Measurements from ENCODE around the gene PYCR2.

Gene PYCR2

DNA sequence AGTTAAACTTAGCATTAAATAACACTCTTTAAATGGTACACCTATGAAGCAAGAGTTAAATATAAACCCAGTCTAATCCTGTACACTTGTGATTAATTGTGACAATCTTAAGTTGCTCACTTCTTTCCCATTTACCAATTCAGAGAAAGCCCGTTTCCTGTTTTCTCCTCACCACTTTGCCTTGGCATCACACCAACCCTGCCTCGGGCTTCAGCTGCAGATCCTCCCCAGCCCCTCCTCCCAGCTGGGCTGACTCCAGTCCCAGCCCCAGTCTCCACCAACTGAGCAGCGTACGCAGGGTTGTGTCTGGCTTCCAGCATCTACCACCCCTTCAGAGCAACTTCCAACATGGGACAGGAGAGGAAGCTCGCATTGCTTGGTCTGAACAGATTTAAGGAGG, 4.1 kb downstream of the PYCR2 start:
- peak; percentile 70 for DNase-seq (ENCODE audit: low spot score)

DNA sequence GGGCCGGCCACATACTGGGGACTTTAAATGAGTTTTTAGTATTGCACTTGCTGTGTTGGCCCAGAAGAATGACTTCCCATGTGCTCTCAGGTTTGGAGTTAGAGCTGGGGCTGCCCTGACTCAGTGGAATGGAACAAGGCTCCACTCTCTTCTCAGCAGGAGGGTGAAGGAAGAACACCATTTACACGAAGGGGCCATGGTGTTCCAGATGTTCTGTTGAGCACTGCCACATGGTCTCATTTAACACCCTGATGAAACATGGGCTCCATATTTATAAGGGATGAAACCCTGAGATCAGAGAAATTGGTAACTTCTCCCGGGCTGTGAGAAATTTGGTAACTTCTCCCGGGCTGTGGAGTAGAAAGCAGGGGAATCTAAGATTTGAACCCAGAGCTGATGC, 5.8 kb downstream of the PYCR2 start:
- DNase-seq (ENCODE audit: low spot score): no peak

DNA sequence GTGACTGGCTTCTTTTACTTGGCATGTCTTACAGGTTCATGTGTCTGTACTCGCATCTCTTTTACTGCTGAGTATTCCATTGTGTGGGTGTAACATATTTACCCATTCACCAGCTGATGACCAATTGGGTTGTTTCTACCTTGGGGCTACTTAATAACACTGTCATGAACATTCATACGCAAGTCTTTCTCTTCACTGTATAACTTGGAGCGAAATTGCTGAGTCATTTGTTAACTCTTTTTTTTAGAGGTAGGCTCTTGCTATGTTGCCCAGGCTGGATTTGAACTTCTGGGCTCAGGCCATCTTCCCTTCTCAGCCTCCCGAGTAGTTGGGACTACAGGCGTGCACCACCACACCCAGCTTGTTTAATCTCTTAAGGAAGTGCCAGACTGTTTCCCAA, 6.5 kb downstream of the PYCR2 start:
- no peak for DNase-seq (ENCODE audit: low spot score)

DNA sequence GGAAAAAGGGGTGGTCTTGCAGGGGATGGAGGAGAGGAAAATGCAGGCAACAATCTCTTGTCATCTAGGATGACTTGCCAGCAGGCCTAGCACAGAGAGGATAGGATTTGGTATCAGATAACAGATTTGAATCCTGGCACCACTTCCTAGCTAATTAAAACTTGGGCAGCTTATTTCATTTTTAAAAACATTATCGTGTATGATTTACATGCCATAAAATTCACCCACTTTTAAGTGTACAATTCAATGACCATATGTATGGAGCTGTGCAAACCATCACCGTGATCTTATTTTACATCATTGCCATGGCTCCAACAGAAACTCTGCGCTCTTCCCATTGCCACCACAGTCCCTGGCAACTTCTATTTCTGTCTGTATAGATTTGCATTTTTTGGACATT, 6.9 kb downstream of the PYCR2 start:
- DNase-seq (ENCODE audit: low spot score): no peak

DNA sequence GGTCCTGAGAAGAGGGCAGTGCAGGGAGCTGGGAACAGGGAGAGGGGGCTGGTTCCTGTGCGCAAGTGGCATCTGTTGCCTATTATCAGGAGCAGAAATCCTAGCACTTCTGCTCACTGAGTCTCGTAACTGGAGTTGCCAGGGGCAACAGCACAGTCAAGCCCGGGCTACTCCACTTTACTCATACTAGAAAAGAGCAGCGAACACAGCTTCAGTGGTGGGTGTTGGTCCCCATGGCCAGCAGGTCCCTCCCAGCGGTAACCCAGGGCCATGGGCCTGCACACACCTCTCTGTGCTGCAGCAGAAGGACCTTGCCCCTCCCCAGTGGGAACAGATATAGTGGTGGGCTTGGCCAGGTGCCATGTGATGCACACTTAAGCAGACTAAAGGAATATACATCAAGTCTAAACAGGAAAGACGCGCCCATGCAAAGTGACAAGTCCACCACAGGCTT, 8.5 kb downstream of the PYCR2 start:
- no peak for DNase-seq (ENCODE audit: low spot score)

DNA sequence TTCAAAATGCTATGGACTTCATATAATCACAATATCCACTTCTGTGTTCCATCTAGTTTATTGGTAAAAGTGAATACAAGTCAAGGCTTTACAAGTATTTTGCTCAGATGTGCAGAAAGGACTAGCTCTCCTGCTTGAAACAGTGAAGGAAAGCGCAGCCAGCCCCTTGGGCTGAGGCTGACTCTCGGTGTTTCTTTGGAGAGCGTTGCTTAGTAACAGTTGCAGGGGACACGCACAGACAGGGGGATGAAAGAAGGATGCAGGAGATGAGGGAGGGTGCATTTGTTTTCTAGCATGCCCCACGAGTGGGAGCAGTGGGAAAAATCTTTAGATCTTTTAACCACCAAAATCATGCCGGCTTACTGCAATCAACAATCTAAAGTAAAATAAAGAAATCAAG, 9.1 kb downstream of the PYCR2 start:
- no peak for DNase-seq (ENCODE audit: low spot score)

DNA sequence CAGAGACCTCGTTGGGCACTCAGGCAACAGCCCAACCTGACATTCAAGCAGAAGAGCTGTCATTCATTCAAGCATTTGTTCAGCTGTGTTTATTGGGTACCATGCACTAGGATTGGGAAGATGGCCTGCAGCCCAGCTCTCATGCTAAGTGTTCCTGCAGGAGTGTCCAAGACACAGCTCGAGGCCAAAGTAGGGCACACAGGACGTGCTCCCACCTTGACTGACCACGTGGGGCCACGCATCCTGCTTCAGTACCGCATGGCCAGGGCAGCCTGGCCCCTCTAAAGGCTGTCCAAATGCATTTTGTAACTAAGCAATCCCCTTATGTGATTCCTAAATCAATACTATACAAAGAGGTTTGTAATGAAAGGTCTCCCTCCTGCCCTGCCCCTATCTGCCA, 9.7 kb downstream of the PYCR2 start:
- no peak for DNase-seq (ENCODE audit: low spot score)

DNA sequence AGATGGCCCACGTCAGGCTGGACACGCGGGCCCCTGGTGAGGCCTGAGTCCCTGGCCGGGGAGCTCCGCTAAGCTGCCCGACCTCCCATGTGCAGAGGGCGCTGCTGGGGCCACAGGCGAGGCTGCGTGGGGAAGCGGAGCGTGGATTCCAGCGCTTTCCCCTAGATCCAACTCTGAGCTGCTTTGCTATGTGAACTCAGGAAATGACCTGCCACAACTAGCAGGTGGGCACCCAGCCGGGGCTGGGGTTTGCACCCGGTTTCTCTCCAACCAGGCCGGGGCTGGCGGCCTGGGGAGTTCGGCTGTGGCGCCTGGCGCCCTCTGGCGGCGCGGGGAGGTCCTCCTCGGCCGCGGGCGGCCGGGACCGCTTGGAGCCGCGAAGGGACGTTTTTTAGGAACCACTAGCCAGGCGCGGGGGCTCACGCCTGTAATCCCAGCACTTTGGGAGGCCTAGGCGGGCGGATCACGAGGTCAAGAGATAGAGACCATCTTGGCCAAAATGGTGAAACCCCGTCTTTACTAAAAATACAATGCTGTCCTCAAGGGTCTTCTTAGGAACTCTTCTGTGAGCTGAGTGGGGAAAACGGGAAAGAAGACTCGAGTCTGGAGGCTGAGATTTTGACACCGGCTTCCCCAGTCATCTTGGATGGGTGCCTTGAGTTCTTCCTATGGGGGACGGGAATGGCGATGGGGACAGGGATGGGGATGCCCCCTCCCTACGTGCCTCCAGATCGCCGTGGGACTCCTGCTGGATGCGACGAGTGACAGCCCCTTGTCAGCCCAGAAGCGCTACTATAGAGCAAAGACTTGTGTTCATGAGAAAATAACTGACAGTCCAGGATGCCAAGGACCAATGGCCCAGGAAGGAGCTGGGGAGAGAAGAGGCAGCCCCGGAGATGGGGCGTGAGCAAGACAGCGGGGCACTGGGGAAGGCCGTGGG, 12.6 kb downstream of the PYCR2 start:
- DNase-seq (ENCODE audit: low spot score): peak; percentile 85

DNA sequence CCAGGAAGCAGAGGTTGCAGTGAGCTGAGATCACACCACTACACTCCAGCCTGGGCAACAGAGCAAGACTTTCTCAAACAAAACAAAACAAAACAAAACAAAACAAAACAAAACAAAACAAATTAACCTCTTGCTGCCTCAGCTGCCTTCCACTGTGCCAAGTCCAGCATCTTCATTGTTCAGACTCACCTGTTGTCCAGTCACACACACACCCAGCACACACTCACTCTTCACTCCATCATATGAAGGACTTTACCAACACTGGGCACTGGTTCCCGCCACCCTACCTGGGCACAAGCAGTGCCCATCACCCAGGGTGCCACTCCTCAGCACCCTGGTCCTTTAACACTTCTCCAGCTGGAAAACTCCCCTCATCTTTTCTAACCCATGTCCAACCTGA, 14.6 kb downstream of the PYCR2 start:
- no peak for DNase-seq (ENCODE audit: low spot score)

DNA sequence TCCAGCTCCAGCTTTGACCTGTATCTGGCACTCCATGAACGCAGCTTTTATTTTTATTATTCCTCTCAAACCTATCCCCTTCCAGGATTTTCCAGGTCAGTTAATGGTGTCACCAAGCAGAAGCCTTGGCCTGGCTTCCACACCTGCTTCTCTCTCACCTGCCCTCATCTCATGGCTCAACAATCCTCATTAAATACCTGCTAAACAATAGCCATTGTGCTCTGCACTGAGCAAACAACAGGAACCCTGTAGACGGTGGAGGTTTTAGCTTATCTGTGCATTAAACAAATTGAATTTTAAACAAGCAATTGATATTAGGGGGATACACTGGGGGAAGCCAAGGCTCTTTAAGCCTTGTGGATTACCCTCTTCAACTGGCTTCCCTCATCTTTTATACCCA, 15.3 kb downstream of the PYCR2 start:
- no peak for DNase-seq (ENCODE audit: low spot score)

DNA sequence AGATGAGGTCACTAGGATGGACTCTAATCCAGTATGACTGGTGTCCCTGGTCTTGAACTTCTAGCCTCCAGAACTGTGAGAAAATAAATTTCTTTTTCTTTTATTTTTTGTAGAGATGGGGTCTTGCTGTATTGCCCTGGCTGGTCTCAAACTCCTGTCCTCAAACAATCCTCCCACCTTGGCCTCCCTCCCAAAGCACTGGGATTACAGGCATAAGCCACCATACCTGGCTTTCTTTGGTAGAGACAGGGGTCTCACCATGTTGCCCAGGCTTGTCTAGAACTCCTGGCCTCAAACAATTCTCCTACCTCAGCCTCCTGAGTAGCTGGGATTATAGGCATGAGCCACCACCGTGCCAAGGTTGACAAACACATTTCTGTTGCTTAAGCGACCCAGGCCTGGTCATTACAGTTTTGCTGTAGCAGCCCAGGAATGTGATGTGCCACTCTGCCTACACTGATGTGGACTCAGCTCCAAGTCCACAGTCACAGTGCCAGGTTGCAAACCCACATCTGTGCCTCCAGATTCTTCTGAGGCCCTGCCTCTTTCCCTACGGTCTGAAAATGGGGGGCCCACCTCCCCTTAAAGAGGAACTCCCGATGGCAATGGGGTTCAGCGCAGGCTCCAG, 15.9 kb downstream of the PYCR2 start:
- DNase-seq (ENCODE audit: low spot score): no peak

DNA sequence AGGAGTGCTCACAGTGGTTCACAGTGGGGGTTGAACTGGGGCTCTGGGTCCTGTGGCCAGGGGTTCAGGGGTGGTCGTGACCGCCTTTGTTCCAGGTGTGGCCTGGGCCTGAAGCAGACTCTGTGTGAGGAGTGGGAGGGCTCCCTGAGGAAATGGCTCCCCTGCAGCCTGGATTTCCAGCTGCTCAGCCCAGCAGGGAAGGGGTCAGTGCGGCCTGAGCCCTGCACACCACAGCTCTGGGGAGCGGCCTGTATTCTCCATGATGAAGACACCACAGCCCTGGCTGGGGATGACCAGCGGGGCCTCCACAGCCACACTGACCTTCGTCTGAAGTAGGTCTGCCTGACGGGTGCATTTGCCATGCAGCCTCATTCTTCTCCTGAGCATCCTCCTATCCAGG, 16.7 kb downstream of the PYCR2 start:
- DNase-seq (ENCODE audit: low spot score): no peak

DNA sequence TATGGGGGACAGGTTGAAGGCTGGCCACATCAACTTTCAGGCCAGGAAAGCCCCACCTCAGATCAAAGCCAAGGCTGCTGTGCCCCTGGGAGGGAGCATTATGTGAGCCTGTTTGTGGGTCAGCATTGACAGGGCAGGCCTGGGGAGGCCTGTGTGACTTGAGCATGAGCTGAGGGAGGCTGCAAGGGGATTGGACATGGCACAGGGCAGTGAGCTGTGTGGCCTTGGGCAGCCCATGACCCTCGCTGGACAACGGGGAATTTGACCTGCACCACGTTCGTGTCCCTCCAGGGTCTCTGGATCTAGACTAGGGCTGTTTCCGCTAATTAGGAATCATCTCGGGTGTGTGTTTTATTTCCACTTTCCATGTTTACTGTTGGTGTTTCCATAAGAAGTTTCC, 17.6 kb downstream of the PYCR2 start:
- no peak for DNase-seq (ENCODE audit: low spot score)

DNA sequence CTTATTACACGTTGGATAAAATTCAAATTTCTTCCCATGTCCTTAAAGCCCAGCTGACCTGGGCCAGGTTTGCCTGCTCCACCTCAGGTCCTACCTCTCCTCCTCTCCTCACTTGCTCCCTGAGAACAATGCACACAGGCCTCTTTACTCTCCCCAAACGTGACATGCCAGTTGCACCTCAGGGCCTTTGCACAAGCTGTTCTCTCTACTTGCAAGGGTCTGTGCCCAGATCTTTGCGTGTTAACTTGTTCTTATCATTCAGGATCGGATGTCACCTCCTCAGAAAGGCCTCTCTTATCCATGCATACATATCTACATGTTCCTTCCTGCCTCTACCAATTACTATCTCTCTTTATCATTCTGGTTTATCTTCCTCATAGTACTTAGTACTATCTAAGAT, 20.4 kb downstream of the PYCR2 start:
- no peak for DNase-seq (ENCODE audit: low spot score)

DNA sequence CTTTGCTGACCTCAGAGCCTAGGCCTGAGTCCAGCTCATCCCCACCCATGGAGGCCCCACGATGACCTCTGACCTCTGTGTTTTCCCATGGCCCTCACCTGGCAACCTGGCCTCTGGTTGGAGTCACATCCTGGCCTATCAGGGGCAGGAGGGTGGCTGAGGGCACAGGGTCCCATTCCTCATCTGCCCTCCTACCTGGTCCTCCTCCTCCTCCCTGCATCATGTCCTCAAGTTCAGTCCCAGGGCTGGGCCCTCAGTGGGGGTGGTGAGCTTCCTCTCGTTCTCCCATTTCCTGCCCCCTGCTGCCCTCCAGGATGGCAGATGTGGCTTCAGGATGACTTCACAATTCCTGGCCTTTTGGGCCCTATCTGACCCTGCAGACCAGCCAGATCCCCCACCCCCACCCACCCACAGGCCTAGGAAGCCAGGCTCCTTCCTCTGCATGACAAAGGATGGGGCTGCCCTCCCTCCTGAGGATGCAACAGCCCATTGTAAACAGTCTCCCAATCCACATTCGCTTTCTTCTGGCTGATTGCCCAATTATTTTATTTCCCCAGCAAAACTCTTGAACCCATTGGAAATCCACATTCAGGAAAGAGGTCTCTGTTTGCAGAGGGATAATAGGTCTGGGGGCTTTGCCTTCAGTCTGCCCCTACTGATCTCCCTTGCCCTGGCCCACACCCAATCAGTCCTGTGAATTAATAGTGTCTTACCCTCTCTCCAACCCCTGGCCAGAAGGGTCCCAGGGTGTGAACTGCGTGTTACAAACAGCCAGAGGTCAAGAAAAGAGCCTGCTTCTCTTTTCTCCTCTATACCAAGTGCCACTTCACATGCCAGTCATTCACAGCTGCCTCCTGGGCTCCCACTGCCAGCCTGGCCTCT, 24.8 kb downstream of the PYCR2 start:
- DNase-seq (ENCODE audit: low spot score): no peak

DNA sequence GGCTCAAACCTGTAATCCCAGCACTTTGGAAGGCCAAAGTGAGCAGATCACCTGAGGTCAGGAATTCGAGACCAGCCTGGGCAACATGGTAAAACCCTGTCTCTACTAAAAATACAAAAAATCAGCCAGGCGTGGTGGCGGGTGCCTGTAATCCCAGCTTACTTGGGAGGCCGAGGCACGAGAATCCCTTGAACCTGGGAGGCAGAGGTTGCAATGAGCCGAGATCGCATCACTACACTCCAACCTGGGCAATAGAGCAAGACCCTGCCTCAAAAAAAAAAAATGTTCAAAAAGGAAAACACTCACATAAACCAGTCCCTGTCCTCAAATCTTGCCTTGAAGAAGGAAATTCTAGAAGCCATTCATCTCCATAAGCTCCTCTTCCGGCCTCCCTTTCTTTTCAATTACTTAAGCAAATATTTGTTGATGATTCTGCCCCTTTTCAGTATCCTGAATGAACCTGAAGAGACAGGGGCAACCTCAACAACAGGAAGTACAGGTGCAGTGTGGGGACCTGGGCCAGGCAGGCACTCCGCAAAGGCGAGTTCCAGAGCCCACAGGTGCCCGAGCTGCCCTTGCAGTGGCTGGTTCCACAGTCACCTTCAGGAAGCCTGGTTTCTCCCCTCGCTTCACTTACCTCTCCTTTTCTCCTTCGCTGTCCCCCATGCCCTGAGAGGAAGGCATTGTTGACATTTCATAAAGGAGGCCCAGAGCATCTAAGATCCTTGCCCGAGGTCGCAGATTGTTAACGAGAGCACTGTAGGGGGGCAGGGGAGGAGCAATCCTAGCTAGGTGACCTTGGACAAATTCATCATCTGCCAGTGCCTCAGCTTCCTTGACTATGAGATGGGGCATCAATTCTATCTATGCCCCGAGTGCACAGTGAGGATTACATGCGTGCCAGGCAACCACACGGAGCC, 26.2 kb downstream of the PYCR2 start:
- no peak for DNase-seq (ENCODE audit: low spot score)

DNA sequence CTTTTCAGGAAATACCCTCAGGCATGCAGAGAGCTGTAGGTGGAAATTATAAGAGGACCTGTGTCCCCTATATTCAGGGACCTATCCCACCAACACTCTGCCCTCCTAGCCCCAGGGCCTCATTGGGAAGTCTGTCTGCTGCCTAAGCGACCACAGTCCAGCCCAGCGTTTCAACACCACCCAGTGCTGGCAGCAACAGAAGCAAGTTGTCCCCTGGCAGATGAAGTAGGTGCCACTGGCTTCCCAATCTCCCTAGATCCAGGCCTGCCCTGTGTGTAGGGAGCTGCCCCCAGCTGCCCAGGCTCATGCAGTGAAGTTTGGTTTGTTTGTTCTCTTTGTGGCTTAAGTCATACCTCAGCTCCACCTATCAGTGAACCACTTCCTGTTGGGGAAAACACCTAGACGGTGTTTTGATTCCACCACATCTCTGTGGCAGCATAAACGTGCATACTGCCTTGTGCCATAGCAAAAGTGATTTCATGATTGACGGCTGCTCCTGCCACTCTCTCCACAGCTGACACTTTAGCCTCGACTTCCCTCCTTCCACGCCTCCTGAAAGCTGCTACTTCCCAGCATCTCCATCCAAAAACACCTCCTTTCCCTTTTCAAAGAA, 27.0 kb downstream of the PYCR2 start:
- DNase-seq (ENCODE audit: low spot score): no peak

DNA sequence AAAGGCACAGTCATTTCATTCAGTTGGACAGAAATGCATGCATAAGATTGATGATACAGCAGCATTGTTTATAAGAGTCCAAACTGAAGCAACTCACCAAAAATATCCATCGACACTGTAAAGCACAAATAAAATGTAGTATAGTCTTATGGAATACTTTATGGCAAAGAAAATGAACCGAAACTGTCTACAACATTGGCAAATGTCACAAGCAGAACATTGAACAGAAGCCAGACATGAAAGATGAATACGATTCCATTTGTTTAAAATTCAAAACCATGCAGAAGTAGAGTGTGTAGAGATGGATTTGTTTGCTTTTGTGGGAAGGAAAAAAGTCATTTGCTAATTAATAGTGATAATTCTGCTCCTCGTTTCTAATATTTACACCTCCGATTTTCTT, 27.6 kb downstream of the PYCR2 start:
- DNase-seq (ENCODE audit: low spot score): no peak

DNA sequence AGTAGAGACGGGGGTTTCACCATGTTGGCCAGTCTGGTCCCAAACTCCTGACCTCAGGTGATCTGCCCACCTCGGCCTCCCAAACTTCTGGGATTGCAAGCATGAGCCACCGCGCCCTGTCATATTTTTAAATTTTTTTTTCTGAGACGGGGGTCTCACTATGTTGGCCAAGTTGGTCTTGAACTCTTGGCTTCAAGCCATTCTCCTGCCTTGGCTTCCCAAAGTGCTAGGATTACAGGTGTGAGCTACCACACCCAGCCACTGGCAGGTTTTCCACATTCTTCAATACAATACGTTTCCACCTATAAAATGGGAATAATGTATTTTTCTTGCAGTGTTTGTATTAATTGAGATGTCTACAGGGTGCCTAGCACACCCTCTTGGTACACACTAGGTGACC, 31.7 kb downstream of the PYCR2 start:
- no peak for DNase-seq (ENCODE audit: low spot score)

DNA sequence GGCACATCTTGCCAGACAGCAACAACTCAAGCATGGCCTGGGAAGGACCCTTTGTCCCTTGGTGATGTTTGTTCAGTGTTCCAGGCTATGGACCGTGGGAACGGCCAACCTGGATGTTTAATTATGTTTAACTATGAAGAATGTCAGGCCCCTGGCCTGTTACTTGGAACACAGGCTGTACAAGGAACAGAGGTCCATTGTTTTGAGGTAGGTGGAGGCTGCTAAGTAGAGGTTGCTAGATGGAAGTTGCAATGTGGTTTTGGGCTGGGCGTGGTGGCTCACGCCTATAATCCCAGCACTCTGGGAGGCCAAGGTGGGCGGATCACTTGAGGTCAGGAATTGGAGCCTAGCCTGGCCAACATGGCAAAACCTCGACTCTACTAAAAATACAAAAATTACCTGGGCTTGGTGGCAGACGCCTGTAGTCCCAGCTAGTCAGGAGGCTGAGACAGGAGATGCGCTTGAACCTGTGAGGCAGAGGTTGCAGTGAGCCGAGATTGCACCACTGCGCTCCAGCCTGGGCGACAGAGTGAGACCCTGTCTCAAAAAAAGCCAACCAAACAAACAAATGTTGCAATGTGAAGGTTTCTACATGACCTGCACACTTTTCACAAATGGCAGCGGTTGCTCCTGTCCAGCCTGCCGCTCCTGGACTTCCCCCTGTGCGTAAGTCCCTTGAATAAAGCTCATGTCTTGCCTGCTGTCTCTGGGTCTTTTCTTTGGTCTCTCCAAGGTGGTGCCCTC, 32.6 kb downstream of the PYCR2 start:
- no peak for DNase-seq (ENCODE audit: low spot score)
